Liver (tissue), 9 donors: ENCODE results near the gene EIF4E2. TPM values are rescaled to one million over a fixed set of nuclear protein-coding genes. Genes with fewer than 3 reads are reported as not detected.

Experiments used
- DNase-seq: peaks from one replicate; pipeline ENCODE4 v3.0.0-alpha.2; 2017; ENCODE audit warnings: low spot score
- H3K27ac ChIP-seq, 2 donors: one replicate each; pipeline ENCODE4 v1.7.0; 2013; ENCODE audit warnings: inconsistent platforms in 2 of 2, low read length in 2 of 2, control low read depth in 1 of 2, low read depth in 1 of 2, mild to moderate bottlenecking in 1 of 2
- H3K27me3 ChIP-seq, 4 donors: one replicate each; pipeline versions ENCODE4 v1.6.1 to v1.7.0; 2013; ENCODE audit warnings: low read length in 3 of 4, inconsistent platforms in 1 of 4, mild to moderate bottlenecking in 1 of 4, moderate library complexity in 1 of 4; ENCODE audit not compliant: control insufficient read depth in 4 of 4, insufficient read depth in 4 of 4
- H3K36me3 ChIP-seq, 4 donors: one replicate each; pipeline versions ENCODE4 v1.6.1 to v1.7.0; 2013; ENCODE audit warnings: low read length in 3 of 4, mild to moderate bottlenecking in 3 of 4, low read depth in 1 of 4, moderate library complexity in 1 of 4; ENCODE audit not compliant: control insufficient read depth in 4 of 4, insufficient read depth in 3 of 4
- H3K4me1 ChIP-seq, 4 donors: one replicate each; pipeline versions ENCODE4 v1.6.1 to v1.7.0; 2013; ENCODE audit warnings: low read length in 3 of 4, mild to moderate bottlenecking in 3 of 4, moderate library complexity in 1 of 4; ENCODE audit not compliant: control insufficient read depth in 4 of 4, insufficient read depth in 4 of 4
- H3K4me3 ChIP-seq, 3 donors: one replicate each; pipeline versions ENCODE4 v1.6.1 to v1.7.0; 2013; ENCODE audit warnings: low read length in 3 of 3, control low read depth in 1 of 3, low read depth in 1 of 3, mild to moderate bottlenecking in 1 of 3
- H3K9ac ChIP-seq, 2 donors: one replicate each; pipeline ENCODE4 v1.7.0; 2013; ENCODE audit warnings: low read length in 2 of 2, mild to moderate bottlenecking in 2 of 2, moderate library complexity in 2 of 2, control low read depth in 1 of 2, low read depth in 1 of 2
- H3K9me3 ChIP-seq, 4 donors: one replicate each; pipeline versions ENCODE4 v1.6.1 to v1.7.0; 2013; ENCODE audit warnings: low read length in 3 of 4; ENCODE audit not compliant: control insufficient read depth in 4 of 4
- EGR1 ChIP-seq, 2 donors: IDR thresholded peaks; 2 replicates each; pipeline ENCODE4 v1.6.1; 2016 to 2018; ENCODE audit warnings: antibody characterized with exemption in 2 of 2, low read depth in 2 of 2
- FOXA1 ChIP-seq: IDR thresholded peaks from 2 replicates; pipeline ENCODE4 v1.6.1; 2016; ENCODE audit warnings: antibody characterized with exemption
- FOXA2 ChIP-seq: IDR thresholded peaks from 2 replicates; pipeline ENCODE4 v1.6.1; 2016; ENCODE audit warnings: antibody characterized with exemption
- GABPA ChIP-seq, 2 donors: IDR thresholded peaks in 1 of 2; conservative IDR thresholded peaks in 1 of 2; 2 replicates each; pipeline ENCODE4 v1.6.1; 2016; ENCODE audit warnings: antibody characterized with exemption in 2 of 2, mild to moderate bottlenecking in 1 of 2, moderate library complexity in 1 of 2
- HNF4A ChIP-seq, 2 donors: conservative IDR thresholded peaks; 2 replicates each; pipeline ENCODE4 v1.6.1; 2016; ENCODE audit warnings: antibody characterized with exemption in 2 of 2, mild to moderate bottlenecking in 2 of 2
- HNF4G ChIP-seq: IDR thresholded peaks from 2 replicates; pipeline ENCODE4 v1.6.1; 2016; ENCODE audit warnings: antibody characterized with exemption
- JUND ChIP-seq, 2 donors: IDR thresholded peaks; 2 replicates each; pipeline ENCODE4 v1.6.1; 2016; ENCODE audit warnings: antibody characterized with exemption in 2 of 2
- MAX ChIP-seq: IDR thresholded peaks from 2 replicates; pipeline ENCODE4 v1.6.1; 2016; ENCODE audit warnings: antibody characterized with exemption
- NR2F2 ChIP-seq: IDR thresholded peaks from 2 replicates; pipeline ENCODE4 v1.6.1; 2016; ENCODE audit warnings: antibody characterized with exemption
- RAD21 ChIP-seq, 2 donors: IDR thresholded peaks; 2 replicates each; pipeline ENCODE4 v1.6.1; 2016; ENCODE audit warnings: antibody characterized with exemption in 2 of 2, mild to moderate bottlenecking in 2 of 2
- REST ChIP-seq: IDR thresholded peaks from 2 replicates; pipeline ENCODE4 v1.6.1; 2016; ENCODE audit warnings: antibody characterized with exemption, mild to moderate bottlenecking
- RXRA ChIP-seq, 2 donors: IDR thresholded peaks; 2 replicates each; pipeline ENCODE4 v1.6.1; 2017 to 2018; ENCODE audit warnings: antibody characterized with exemption in 2 of 2, mild to moderate bottlenecking in 1 of 2
- SP1 ChIP-seq: IDR thresholded peaks from 2 replicates; pipeline ENCODE4 v1.6.1; 2018; ENCODE audit warnings: antibody characterized with exemption, mild to moderate bottlenecking
- TAF1 ChIP-seq: conservative IDR thresholded peaks from 2 replicates; pipeline ENCODE4 v1.6.1; 2016; ENCODE audit warnings: antibody characterized with exemption, mild to moderate bottlenecking
- YY1 ChIP-seq: IDR thresholded peaks from 2 replicates; pipeline ENCODE4 v1.6.1; 2016; ENCODE audit warnings: antibody characterized with exemption, mild to moderate bottlenecking
- ZBTB33 ChIP-seq: IDR thresholded peaks from 2 replicates; pipeline ENCODE4 v1.6.1; 2016; ENCODE audit warnings: antibody characterized with exemption
- WGBS: extraction: QIAGEN DNeasy Blood & Tissue Kit; methylation state at CpG from one replicate; pipeline ENCODE4 v1.1.7; 2013; 5-methylcytosine and 5-hydroxymethylcytosine counted together
- polyA plus RNA-seq, 2 donors: library from polyadenylated mRNA; stranded (reverse) in 1 of 2; unstranded in 1 of 2; fragments of 200-250 nt in 1 of 2; fragments of >200 nt in 1 of 2; fragmentation: Nextera tagmentation in 1 of 2; extraction: Ambion mirVana in 1 of 2; gene quantifications; one replicate each; pipeline versions ENCODE4 v1.2.1 to v1.2.3, GENCODE V29; 2013 to 2015
- total RNA-seq, 2 donors: library from RNA; depleted of rRNA; stranded (reverse); fragments of >200 nt; gene quantifications; one replicate each; pipeline ENCODE4 v1.2.3, GENCODE V29; 2014
- TF ChIP-seq, protein P1 (sequence below): IDR thresholded peaks from 2 replicates; pipeline ENCODE4 v1.6.1; 2016; ENCODE audit warnings: antibody characterized with exemption
- TF ChIP-seq, protein P2 (sequence below): fragments of 150-350 bp; IDR thresholded peaks from 2 replicates; pipeline ENCODE4 v1.5.1; 2017; ENCODE audit warnings: improper control_type of control experiment, low read depth, low read length; ENCODE audit not compliant: missing input control
- donor health status: healthy.
- donor health status: healthy.
- donor health status: healthy.
- donor health status: healthy.
- donor health status: healthy.

EIF4E2 gene
- total and polyA plus RNA-seq, 4 donors = 30.0 to 46.9 (median 45.4) TPM

GRCh38 chr2:232562515-232563151, 12.1 kb downstream of the EIF4E2 start:
- Histone ChIP-seq H3K9ac (no peak overlapping the region), H3K9me3 (no peaks in the 10 kb centered on the region), H3K4me3 (no peak overlapping the region), H3K4me1 (no peaks in the 10 kb centered on the region), H3K27me3 (no peaks in the 10 kb centered on the region), H3K27ac (no peak overlapping the region), H3K36me3 (peaks cover 16 to 62% (median 51%) of the 10 kb centered on the region in 4 donors)
- DNase-seq = no peak
- TF ChIP-seq RAD21 (IDR thresholded peaks at IDR 0.05) (no peak), REST (no peak), FOXA1 (no peak), MAX (no peak), ZBTB33 (no peak), YY1 (no peak), TAF1 (no peak), FOXA2 (no peak), GABPA (IDR thresholded peaks at IDR 0.05 in 1 of 2, conservative IDR thresholded peaks at IDR 0.05 in 1 of 2) (no peak), HNF4G (no peak), RXRA (IDR thresholded peaks at IDR 0.05) (no peak), EGR1 (IDR thresholded peaks at IDR 0.05; ENCODE audit: low read depth in 2 of 2) (no peak), HNF4A (conservative IDR thresholded peaks at IDR 0.05) (no peak), JUND (IDR thresholded peaks at IDR 0.05) (no peak), NR2F2 (no peak), SP1 (no peak)
- TF ChIP-seq, protein P1, sequence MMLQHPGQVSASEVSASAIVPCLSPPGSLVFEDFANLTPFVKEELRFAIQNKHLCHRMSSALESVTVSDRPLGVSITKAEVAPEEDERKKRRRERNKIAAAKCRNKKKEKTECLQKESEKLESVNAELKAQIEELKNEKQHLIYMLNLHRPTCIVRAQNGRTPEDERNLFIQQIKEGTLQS = no peak
- TF ChIP-seq, protein P2, sequence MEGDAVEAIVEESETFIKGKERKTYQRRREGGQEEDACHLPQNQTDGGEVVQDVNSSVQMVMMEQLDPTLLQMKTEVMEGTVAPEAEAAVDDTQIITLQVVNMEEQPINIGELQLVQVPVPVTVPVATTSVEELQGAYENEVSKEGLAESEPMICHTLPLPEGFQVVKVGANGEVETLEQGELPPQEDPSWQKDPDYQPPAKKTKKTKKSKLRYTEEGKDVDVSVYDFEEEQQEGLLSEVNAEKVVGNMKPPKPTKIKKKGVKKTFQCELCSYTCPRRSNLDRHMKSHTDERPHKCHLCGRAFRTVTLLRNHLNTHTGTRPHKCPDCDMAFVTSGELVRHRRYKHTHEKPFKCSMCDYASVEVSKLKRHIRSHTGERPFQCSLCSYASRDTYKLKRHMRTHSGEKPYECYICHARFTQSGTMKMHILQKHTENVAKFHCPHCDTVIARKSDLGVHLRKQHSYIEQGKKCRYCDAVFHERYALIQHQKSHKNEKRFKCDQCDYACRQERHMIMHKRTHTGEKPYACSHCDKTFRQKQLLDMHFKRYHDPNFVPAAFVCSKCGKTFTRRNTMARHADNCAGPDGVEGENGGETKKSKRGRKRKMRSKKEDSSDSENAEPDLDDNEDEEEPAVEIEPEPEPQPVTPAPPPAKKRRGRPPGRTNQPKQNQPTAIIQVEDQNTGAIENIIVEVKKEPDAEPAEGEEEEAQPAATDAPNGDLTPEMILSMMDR = no peak
- 91% methylated on average over 8 of the region's 8 CpGs for WGBS
